GM21825 (cell line): ENCODE data around the gene TXNL1.
"Not testable (repeated sequence)": the region's sequence is repeated elsewhere in the genome, so short reads cannot be mapped to it uniquely, and the experiment has no call there.

Experiments
- ATAC-seq: cut with Tn5 transposase; IDR thresholded peaks from one replicate; pipeline ENCODE4 v1.9.1; 2021; ENCODE audit warnings: mild to moderate bottlenecking, moderate library complexity; ENCODE audit not compliant: unreplicated experiment

TXNL1 gene

DNA sequence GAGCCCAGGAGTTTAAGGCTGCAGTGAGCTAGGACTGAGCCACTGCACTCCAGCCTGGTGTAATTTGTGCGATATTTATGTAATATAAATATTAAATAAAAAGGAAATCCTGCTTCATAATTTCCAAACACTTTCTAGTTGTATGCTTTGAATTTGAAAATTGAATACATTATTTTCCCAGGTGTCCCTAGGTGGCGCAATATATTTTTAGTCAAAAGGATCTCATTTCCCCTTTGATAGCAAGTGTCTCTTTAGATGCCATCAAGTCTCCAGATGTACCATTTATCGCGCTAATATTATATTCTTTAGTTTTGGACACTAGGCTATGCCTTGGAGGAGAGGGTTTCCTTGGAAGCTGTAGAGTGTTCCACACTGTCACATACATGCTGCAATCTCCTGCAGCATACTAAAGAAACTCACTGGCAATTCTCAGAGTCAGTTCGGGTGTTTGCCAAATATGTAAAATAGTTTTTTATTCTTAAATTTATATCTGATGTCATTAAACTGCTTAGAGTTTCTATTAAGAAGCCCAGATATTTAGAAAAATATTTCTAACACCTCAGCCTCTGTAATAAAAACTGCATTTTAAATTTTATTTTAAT, 7.1 kb upstream of the TXNL1 start:
- ATAC-seq = no peak

DNA sequence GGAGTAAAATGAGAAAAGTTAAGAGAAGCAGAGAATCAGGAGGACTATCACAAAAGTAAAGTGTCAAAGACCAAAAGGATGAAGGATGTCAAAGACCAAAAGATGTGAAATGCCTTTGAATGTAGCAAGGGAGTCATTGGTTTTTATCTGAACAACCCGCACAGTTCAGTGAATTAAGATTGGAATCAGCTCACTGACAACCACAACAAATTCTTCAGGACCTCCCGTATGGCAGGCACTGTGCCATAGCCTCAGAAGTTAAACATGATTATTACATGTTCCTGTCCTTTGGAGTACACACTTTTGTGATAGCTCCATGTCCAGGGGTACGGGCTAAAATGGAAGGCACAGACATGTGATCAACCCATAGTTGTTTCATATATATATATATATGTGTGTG, 5.0 kb upstream of the TXNL1 start:
- ATAC-seq = no peak

DNA sequence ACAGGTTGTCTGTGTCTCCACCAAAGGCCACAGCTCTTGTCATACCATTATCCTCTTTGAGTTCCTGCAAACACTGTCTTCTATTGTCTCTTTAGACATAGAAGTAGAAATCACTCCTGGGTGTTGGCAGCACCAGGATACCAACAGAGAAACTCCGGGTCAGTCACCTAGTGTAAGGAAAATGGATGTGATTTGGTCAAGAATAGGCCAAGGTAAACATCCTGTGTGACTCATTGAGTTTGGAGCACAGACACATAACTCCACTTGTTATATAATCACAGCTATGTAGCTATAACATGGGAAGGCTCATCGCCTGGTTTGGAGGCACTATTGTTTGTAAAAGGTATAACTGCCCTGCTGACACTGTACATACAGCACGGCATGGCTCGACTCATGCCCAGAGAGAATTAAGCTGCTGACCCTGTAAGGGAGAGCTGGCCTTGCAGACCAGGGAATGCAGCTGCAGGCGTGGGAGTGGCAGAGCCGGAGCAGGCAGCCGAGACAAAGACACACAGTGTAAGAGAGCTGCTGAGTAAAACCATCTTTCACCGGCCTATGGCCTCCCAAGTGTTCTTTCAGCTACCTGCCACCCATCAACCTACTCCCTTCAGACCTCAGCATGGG, 3.4 kb upstream of the TXNL1 start:
- ATAC-seq = no peak

DNA sequence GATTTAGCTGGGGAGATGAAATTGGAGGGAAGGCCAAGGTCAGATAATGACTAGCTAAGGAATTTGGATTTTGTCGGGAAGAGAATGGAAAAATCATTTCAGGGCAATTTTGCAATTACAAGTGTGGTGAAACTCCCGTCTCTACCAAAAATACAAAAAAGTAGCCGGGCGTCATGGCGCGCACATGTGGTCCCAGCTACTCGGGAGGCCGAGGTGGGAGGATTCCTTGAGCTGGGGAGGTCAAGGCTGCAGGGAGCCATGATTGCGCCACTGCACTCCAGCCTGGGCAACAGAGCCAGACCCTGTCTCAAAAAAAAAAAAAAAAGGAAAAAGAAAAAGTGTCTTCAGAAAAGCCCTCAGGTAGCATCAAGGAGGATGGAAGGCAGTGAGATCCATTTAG, 1.2 kb upstream of the TXNL1 start:
- ATAC-seq = no peak

DNA sequence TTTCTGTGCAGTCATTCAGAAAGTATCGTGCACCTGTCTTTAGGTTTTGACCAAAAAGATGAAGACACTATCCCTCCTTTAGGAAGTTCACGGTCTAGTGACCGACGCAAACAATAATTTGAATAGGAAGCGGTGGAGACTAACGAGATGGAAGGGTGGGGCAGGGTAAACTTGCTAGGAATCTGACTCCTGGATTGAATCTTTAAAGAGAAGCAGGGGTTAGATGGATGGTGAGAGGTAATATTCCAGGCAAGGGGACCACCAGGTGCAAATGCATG, 651 bp upstream of the TXNL1 start:
- peak; percentile 10 for ATAC-seq

DNA sequence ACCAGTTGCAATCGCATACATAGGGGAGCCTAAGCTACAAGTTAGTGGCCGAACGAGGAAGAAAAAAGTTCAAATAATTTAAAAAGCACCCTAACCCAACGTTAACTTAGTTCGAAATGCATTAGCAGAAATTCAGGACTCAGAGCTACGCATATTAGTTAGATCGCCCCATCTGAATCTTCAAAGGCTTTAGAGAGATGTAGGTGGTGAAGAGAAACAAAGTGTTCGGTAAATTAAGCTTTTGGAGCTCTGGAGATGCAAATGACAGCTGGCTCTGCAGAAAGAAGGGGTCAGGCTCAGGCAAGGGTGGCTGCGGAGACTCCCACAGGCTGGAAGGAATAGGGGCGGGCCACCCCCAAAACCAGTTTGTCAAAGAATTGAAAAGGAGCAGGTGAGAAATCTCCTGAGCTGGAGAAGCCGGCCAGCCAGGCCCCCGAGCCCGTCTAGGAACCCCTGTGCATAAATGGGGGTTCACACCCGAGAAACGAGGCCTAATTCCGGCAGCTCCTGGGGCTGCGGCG, 621 bp downstream of the TXNL1 start:
- peak; percentile 9 for ATAC-seq

DNA sequence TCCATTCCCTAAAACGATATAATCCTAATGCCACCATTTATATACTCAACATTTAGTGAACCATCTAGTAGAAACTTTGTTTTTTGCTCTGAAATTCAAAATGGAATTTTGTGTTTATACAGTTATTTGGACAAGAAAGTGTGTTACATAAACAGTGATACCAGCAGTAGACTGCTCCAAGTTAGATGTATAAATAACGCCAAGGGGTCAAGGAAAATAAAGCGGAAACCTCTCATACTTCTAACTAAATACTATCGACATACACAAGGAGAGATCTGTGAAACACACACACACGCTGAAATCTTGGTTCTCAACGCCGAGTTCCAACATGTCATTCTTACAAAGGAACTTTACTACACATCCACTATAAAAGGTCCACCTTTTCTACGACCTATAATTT, 1.2 kb downstream of the TXNL1 start:
- ATAC-seq = no peak

DNA sequence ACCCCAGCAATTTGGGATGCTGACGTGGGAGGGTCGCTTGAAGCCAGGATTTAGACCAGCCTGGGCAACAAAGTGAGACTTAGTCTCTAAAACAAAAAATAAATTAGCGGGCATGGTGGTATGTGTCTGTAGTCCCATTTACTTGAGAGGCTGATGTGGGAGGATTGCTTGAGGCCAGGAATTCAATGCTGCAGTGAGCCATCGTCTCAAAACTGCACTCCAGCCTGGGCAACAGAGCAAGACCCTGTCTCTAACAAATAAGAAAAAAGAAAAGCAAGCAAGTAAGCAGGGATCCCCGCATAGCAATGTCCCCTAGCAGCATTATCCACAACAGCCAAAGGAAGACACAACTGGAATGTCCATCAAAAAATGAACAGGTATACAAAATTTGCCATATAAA, 3.4 kb downstream of the TXNL1 start:
- ATAC-seq = no peak

DNA sequence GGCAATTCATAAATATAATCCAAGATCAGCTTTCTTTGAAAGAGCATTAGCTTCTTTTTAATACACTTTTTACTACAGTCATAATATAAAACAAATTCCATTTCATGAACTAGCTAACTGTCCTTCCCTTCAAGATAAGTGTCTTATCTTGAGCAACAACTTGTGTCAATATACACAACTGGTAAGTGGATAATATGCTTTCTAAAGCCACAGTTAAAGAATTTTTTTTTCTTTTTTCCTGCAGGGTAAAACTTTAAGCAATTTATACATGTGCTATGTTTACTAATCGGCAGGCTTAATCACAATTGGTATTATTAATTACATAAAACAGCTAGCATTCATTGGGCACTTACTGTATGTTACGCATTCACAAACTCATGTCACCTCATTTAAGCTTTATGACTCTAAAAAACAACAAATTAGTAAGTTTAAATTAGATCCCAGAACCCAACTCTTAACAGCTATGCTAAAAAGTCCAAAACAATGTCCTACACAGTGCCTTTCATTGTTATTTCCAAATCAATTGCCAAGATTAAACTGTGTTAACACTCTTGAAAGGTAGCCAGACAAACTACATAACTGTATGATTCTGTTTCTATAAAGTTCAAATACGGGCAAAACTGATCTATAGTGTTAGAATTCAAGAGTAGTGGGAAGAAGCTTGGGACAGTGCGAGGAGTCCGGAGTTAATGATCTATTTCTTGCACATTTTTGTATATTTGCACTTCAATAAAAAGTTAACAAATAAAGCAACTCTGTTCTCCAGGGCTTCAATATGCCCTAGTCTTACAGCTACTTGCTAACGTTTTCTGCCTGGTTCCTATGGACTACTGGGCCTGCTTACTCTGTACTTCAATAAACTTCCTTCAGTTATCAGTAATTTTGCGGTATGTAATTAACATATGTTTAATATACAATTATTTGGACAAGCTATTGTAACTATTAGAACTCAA, 6.0 kb downstream of the TXNL1 start:
- ATAC-seq = no peak

DNA sequence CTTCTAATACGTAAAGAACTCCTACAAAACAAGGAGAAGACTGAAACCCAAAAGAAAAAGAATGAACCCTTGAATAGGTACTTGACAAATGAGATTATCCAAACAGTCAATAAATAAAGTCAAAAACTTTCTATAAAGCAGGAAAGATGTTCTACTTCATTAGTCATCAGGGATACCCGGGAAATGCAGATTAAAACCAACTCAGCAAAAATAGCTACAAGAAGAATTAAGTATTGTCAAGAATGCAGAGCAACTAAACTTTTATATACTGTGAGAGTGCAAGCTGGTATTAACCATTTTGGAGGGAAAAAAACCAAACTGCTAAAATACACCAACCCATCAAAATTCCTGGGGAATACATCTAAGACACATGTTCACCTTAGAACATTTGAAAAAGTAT, 10.4 kb downstream of the TXNL1 start:
- ATAC-seq = no peak

DNA sequence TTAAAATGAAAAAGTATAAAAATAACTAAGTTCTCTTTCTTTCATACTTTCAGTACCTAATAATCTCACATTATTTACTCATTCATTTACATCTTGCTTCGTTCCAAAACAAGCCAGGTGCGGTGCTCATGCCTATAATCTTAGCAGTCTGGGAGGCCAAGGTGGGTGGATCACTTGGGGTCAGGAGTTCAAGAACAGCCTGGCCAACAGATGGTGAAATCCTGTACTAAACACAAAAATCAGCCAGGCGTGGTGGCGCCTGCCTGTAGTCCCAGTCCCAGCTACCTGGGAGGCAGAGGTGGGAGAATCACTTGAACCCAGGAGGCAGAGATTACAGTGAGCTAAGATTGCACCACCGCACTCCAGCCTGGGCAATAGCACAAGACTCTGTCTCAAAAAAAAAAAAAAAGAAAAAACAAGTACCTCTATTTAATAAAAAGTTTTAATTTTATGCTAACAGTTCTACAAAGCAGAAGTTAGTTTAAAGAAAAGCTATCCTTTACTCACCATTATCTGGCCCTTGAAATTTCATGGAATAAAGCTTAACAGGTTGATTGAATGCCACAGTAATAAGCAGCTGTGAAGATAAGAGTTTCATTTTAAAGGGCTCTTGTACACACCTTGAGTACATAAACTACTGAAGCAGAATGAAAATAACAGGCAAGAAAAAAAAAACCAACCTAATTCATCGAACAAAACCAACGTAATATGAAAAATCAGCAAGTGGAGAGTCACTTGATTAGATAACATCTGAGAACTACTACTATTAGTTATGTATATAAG, 22.5 kb downstream of the TXNL1 start:
- no peak for ATAC-seq

DNA sequence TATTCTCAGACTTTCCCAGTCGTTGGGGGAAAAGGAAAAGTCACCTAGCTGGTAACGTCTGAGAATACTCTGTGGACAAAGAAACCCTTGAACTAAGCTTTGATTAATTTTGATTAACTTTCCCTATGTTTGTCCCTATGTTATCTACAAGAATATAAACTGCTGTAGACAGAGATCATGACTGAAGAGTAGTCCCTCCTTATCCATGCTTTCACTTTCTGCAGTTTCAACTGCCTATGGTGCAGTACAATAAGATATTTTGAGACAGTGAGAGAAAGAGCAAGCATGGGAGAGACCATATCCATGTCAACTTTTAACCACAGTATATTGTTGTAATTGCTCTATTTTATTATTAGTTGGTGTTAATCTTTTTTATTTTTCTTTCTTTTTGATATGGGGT, 31.8 kb downstream of the TXNL1 start:
- ATAC-seq = no peak

DNA sequence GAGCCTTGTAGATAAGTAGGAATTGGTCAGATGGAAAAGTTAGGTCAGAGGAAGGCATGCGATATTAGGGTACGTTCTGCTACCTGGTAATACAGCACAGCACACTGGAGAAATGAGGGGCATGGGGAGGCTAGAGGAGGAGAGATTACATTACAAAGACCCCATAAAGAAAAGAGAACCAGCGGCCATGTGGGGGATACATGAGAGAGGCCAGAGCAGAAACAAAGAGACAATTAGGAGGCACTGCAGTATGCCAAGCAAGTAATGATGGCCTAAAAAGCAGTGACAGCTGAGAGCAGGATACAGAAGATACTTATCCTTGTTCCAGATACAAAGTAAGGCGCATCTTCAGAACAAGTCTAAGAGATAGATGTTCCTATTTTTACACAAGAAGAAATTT, 40.0 kb downstream of the TXNL1 start:
- no peak for ATAC-seq

DNA sequence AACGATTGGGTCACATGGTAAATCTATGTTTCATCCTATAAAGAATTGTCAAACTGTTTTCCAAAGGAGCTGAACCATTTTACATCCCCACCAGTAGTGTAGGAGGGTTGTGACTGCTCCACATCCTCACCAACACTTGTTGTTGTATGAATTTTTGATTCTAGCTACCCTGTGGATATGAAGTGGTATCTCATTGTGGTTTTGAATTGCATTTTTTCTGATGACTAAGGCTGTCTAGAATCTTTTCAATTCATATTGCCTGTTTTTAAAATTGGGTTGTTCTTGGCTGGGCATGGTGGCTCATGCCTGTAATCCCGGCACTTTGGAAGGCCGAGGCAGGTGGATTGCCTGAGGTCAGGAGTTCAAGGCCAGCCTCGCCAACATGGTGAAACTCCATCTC, 44.5 kb downstream of the TXNL1 start:
- no peak for ATAC-seq

DNA sequence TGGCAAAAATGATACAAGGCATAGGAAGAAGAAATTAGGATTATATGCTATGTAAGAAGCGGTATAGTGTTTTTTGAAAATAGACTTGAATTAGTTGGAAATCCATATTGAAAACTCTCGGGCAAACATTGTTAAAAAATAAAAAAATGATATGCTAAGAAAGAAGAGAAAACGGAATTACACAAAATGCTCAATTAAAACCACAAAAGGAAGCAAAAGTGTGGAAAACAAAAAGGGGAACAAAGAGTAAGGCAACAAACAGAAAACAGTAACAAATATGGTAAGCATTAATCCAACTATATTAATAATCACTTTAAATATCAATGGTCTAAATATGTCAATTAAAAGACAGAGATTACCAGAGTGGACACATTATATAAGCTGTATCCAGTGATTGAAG, 58.4 kb downstream of the TXNL1 start:
- no peak for ATAC-seq

DNA sequence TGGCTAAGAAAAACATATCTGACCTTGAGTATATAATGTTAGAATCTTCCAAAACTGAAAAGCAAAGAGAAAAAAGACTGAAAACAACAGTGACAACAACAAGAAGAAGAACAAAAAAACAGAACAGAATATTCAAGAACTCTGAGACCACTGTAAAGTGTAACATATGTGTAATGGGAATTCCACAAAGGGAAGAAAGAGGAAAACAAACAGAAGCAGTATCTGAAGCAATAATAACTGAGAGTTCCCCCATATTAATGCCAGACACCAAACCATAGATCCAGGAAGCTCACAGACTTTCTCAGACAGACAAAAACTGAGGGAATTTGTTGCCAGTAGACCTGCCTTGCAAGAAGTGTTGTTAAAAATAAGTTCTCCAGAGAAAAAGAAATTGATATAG, 58.9 kb downstream of the TXNL1 start:
- ATAC-seq = no peak

DNA sequence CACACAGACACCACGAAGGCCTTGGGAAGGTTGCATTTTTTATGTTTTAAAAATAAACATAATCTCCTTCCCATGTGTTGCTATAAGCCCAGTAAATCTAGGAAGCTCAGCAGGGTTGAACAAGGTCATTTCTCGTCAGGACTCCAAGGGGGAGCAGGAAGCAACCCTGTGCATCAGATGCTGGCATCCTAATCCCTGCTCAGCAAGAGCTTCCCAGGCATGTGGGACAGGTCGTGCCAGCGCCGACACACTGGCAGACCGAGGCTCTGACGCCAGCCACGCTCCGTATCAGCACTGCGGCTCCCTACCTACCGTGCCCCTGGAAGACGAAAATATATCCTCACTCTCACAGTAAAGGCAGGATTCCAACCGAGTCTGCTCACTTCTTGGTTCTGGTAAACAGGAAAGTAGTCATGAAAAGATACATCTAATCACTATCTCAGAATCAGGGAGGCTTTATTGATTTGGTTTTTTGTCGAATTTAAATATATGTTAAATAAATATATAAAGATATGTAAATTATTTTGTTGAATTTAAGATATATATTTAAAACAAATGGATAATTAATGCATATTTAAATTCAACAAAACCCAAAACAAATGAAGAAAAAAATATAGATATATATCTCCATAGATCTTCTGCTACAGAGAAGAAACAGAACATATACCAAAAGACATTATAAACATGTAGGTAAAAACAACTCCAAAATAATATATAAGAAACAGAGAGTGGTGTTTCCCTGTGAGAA, 61.4 kb downstream of the TXNL1 start:
- ATAC-seq = no peak

DNA sequence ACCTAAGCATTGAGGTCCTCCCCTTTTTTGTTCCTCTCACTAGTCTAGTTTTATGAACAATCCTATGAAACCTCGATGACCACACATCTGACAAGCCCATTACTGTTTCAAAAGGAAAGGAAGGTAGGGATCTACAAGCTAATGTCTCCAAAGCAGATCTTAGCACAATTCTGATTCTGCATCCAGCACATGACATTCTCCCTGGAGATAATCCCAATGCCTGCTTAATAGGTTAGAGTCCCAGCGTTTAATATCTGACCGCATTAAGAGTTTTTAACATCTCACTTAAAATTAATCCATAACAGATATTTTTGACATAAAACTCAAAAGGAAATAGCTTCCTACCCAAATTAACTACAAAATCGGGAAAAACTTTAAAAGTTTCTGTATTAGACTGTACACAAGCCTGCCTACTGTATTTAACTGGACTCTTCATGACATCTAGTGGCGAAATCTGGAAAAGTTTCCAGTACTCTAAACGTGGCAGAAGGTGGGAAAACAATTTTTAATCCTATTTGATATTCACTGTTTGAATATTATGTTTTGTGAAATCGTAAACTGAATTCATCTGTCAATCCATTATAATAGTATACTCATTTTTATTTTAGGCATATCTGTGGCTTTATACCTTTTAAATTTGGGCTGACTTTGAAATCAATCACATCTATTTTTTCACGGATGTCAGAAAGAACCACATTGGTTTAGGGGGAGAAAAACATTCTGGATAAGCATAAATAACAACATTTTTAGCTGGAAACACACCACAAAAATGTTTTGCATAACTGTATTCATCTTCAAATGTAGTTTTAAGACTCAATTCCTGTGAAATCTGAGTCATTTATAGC, 62.4 kb downstream of the TXNL1 start:
- peak; percentile 58 for ATAC-seq

DNA sequence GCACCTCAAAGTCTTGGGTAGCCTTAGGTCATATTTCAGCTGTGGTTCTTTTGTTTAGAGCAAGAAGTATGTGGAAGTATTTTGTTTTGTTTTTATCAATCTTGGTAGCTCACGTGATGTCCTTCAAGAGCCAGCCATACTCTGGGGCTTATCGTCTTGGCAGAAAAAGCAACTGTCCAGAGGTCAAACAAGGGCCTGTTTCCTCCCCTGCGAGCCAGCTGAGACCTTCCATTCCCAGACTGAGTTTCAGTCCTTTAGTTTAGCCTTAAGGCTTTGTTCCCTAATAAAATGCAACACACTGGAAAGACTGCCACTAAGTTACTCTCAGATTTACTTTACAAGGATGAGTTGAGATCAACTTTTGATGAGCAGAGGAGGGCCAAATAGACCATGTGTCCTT, 63.5 kb downstream of the TXNL1 start:
- no peak for ATAC-seq

DNA sequence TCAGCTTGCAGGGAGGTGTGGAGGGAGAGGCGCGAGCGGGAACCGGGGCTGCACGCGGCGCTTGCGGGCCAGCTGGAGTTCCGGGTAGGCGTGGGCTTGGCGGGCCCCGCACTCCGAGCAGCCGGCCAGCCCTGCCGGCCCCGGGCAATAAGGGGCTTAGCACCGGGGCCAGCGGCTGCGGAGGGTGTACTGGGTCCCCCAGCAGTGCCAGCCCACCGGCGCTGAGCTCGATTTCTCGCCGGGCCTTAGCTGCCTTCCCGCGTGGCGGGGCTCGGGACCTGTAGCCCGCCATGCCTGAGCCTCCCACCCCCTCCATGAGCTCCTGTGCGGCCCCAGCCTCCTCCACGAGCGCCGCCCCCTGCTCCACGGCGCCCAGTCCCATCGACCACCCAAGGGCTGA, 66.1 kb downstream of the TXNL1 start:
- ATAC-seq = not testable (repeated sequence)
